Measurements from ENCODE around the gene FAM89B.

The FAM89B gene

GRCh38 chr11:65537620-65538231 lies 34.6 kb upstream of the FAM89B start:
- H3K4me3 ChIP-seq (ENCODE audit: low read length in 2 of 2) = no peak overlapping the region
- peaks cover 0 to 10% of the 10 kb centered on the region in 2 donors for H3K4me1 ChIP-seq (ENCODE audit: control insufficient read depth in 2 of 2, insufficient read depth in 1 of 2, low read depth in 1 of 2, low read length in 2 of 2)
- peak overlapping the region; percentile 28 for H2AK5ac ChIP-seq (ENCODE audit: low read depth, low read length)
- peaks cover 26 to 57% of the 10 kb centered on the region in 2 donors for H3K36me3 ChIP-seq (replicated peaks in 1 of 2; ENCODE audit: control insufficient read depth in 2 of 2, insufficient read depth in 2 of 2, low read length in 2 of 2)
- no peak overlapping the region for H2AFZ ChIP-seq (ENCODE audit: low read length)
- H3K4me2 ChIP-seq (ENCODE audit: insufficient read depth, low read length, poor library complexity, severe bottlenecking) = no peak overlapping the region
- WGBS, 2 donors (ENCODE audit: extremely low coverage in 2 of 2, insufficient read length in 2 of 2, insufficient replicate concordance in 1 of 2) = no CpG with 5 or more reads among the region's 18 CpGs
- no peak overlapping the region for H4K8ac ChIP-seq (ENCODE audit: low read depth, low read length)
- no peak overlapping the region for H3K4ac ChIP-seq (ENCODE audit: low read length)
- peak overlapping the region; percentile 89 for H3K23ac ChIP-seq (ENCODE audit: low read depth, low read length, poor library complexity)
- no peak overlapping the region for H3K9ac ChIP-seq (ENCODE audit: low read depth, low read length, poor library complexity)
- no peak overlapping the region for H2BK15ac ChIP-seq (ENCODE audit: low read length)
- peaks cover 0 to 38% (median 13%) of the 10 kb centered on the region in 3 experiments for H3K27me3 ChIP-seq (ENCODE audit: control insufficient read depth in 3 of 3, insufficient read depth in 3 of 3, low read depth in 1 of 3, low read length in 3 of 3)
- H2BK5ac ChIP-seq (ENCODE audit: low read length) = no peak overlapping the region
- H3K79me1 ChIP-seq (ENCODE audit: low read depth, low read length) = peaks cover 3% of the 10 kb centered on the region
- no peak for DNase-seq (ENCODE audit: low spot score)
- no peak overlapping the region for H3K27ac ChIP-seq (replicated peaks; ENCODE audit: low read length)
- no peak overlapping the region for H3K18ac ChIP-seq (ENCODE audit: low read length)
- H3K14ac ChIP-seq (ENCODE audit: low read length) = no peak overlapping the region
- no peak overlapping the region for H2BK12ac ChIP-seq (ENCODE audit: low read length)
- H3K9me3 ChIP-seq (replicated peaks in 1 of 2; ENCODE audit: control insufficient read depth in 2 of 2, insufficient read depth in 1 of 2, low read depth in 1 of 2, low read length in 2 of 2) = no peaks in the 10 kb centered on the region
- no peak overlapping the region for H2BK120ac ChIP-seq (ENCODE audit: low read depth, low read length)
- no peak overlapping the region for H4K91ac ChIP-seq (ENCODE audit: low read depth, low read length, poor library complexity)

- H4K91ac ChIP-seq (ENCODE audit: low read depth, low read length, poor library complexity) = no peak overlapping the region
- H2BK15ac ChIP-seq (ENCODE audit: low read length) = no peak overlapping the region
- H2BK120ac ChIP-seq (ENCODE audit: low read depth, low read length) = no peak overlapping the region
- H3K4me2 ChIP-seq (ENCODE audit: insufficient read depth, low read length, poor library complexity, severe bottlenecking) = no peak overlapping the region
- H2AK5ac ChIP-seq (ENCODE audit: low read depth, low read length) = peak overlapping the region; percentile 28
- peak overlapping the region; percentile 89 for H3K23ac ChIP-seq (ENCODE audit: low read depth, low read length, poor library complexity)
- no peak overlapping the region for H3K9ac ChIP-seq (ENCODE audit: low read depth, low read length, poor library complexity)
- H2AFZ ChIP-seq (ENCODE audit: low read length) = no peak overlapping the region
- H3K4me3 ChIP-seq (ENCODE audit: low read length in 2 of 2) = no peak overlapping the region
- H3K4ac ChIP-seq (ENCODE audit: low read length) = no peak overlapping the region
- H4K8ac ChIP-seq (ENCODE audit: low read depth, low read length) = no peak overlapping the region
- no peaks in the 10 kb centered on the region for H3K9me3 ChIP-seq (replicated peaks in 1 of 2; ENCODE audit: control insufficient read depth in 2 of 2, insufficient read depth in 1 of 2, low read depth in 1 of 2, low read length in 2 of 2)
- H2BK12ac ChIP-seq (ENCODE audit: low read length) = no peak overlapping the region
- H2BK5ac ChIP-seq (ENCODE audit: low read length) = peak overlapping the region; percentile 60
- no CpG with 5 or more reads among the region's 43 CpGs for WGBS, 2 donors (ENCODE audit: extremely low coverage in 2 of 2, insufficient read length in 2 of 2, insufficient replicate concordance in 1 of 2)
- no peak overlapping the region for H3K27ac ChIP-seq (replicated peaks; ENCODE audit: low read length)
- H3K4me1 ChIP-seq (ENCODE audit: control insufficient read depth in 2 of 2, insufficient read depth in 1 of 2, low read depth in 1 of 2, low read length in 2 of 2) = peaks cover 0 to 10% of the 10 kb centered on the region in 2 donors
- peaks cover 24 to 54% of the 10 kb centered on the region in 2 donors for H3K36me3 ChIP-seq (replicated peaks in 1 of 2; ENCODE audit: control insufficient read depth in 2 of 2, insufficient read depth in 2 of 2, low read length in 2 of 2)
- H3K14ac ChIP-seq (ENCODE audit: low read length) = no peak overlapping the region
- no peak overlapping the region for H3K18ac ChIP-seq (ENCODE audit: low read length)
- peaks cover 0 to 38% (median 13%) of the 10 kb centered on the region in 3 experiments for H3K27me3 ChIP-seq (ENCODE audit: control insufficient read depth in 3 of 3, insufficient read depth in 3 of 3, low read depth in 1 of 3, low read length in 3 of 3)
- peaks cover 3% of the 10 kb centered on the region for H3K79me1 ChIP-seq (ENCODE audit: low read depth, low read length)
- no peak for DNase-seq (ENCODE audit: low spot score)
These were observed 34.0 kb upstream of the FAM89B start for GRCh38 chr11:65538232-65538914.

GRCh38 chr11:65538915-65539743 lies 33.2 kb upstream of the FAM89B start:
- H4K8ac ChIP-seq (ENCODE audit: low read depth, low read length) = no peak overlapping the region
- H3K9ac ChIP-seq (ENCODE audit: low read depth, low read length, poor library complexity) = peak overlapping the region; percentile 83
- peak overlapping the region; percentile 58 for H2BK12ac ChIP-seq (ENCODE audit: low read length)
- H3K27ac ChIP-seq (replicated peaks; ENCODE audit: low read length) = no peak overlapping the region
- peaks cover 24 to 52% of the 10 kb centered on the region in 2 donors for H3K36me3 ChIP-seq (replicated peaks in 1 of 2; ENCODE audit: control insufficient read depth in 2 of 2, insufficient read depth in 2 of 2, low read length in 2 of 2)
- peak overlapping the region; percentile 60 for H2BK5ac ChIP-seq (ENCODE audit: low read length)
- H3K4me1 ChIP-seq (ENCODE audit: control insufficient read depth in 2 of 2, insufficient read depth in 1 of 2, low read depth in 1 of 2, low read length in 2 of 2) = peaks cover 0 to 10% of the 10 kb centered on the region in 2 donors
- no peak overlapping the region for H2AFZ ChIP-seq (ENCODE audit: low read length)
- no peak overlapping the region for H4K91ac ChIP-seq (ENCODE audit: low read depth, low read length, poor library complexity)
- no CpG with 5 or more reads among the region's 92 CpGs for WGBS, 2 donors (ENCODE audit: extremely low coverage in 2 of 2, insufficient read length in 2 of 2, insufficient replicate concordance in 1 of 2)
- peak overlapping the region; percentile 71 for H3K14ac ChIP-seq (ENCODE audit: low read length)
- H3K4ac ChIP-seq (ENCODE audit: low read length) = no peak overlapping the region
- H3K18ac ChIP-seq (ENCODE audit: low read length) = peak overlapping the region; percentile 89
- peak overlapping the region; percentile 18 for H2BK120ac ChIP-seq (ENCODE audit: low read depth, low read length)
- H3K4me3 ChIP-seq (ENCODE audit: low read length in 2 of 2) = peak overlapping the region in 1 of 2 donors; percentile 70
- DNase-seq (ENCODE audit: low spot score) = no peak
- peaks cover 5% of the 10 kb centered on the region for H3K79me1 ChIP-seq (ENCODE audit: low read depth, low read length)
- peak overlapping the region; percentile 73 for H3K23ac ChIP-seq (ENCODE audit: low read depth, low read length, poor library complexity)
- H2BK15ac ChIP-seq (ENCODE audit: low read length) = peak overlapping the region; percentile 92
- peak overlapping the region; percentile 88 for H2AK5ac ChIP-seq (ENCODE audit: low read depth, low read length)
- peak overlapping the region; percentile 95 for H3K4me2 ChIP-seq (ENCODE audit: insufficient read depth, low read length, poor library complexity, severe bottlenecking)
- H3K9me3 ChIP-seq (replicated peaks in 1 of 2; ENCODE audit: control insufficient read depth in 2 of 2, insufficient read depth in 1 of 2, low read depth in 1 of 2, low read length in 2 of 2) = no peaks in the 10 kb centered on the region
- H3K27me3 ChIP-seq (ENCODE audit: control insufficient read depth in 3 of 3, insufficient read depth in 3 of 3, low read depth in 1 of 3, low read length in 3 of 3) = peaks cover 0 to 38% (median 13%) of the 10 kb centered on the region in 3 experiments
